Measurements from ENCODE around the gene VPS11.
"Not testable (repeated sequence)": the region's sequence is repeated elsewhere in the genome, so short reads cannot be mapped to it uniquely, and the experiment has no call there.

Gene VPS11

DNA sequence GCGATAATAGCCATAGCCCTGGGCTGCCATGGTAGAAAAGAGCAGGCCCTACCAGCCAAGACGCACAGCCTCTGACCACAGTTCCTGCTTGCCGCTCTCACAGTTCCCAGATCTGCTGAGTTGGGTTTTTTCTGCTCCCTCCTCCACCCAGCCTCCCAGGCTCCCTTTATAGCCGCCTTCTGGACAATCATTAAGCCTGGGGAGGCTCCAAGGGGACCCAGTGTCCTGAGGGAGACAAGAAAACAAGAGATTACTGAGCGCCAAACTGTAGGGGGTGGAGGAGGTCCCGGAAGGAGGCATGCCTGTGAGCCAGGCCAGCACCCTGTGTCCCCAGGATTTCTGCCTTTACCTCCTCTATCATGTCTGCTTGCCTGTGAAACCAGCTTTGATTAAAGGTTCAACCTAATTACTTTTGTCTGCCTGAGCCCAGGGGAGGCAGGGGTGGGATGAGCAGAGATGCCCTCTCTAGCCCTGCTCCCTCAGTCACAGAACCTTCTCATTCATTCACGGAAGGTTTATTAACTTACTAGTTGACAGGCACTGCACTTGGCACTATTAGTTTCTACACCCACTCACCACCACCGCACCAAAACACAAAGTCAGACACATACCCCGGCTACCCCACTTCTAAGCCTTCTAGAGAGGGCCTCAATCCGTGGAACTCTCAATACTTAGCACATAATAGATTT lies 38.1 kb upstream of the VPS11 start:
- peak overlapping the region; percentile 88 for H3K27ac ChIP-seq

DNA sequence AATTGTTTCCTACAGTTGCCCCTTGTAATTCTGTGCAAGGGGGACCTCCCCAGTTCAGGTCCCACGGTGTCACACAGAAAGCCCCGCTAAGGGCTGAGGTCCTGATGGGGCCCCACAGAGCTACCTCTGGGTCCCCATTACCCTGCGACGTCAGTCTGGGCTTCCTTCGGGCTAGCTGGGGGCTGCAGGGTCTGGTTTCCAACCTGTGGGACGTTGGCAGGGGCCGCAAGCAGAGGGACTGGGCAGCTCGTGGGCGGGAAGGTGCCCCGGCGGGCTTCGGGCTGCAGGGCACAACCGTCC lies 37.6 kb upstream of the VPS11 start:
- H3K27ac ChIP-seq: peak overlapping the region; percentile 88

More for the DNA sequence above, 38.1 kb upstream of the VPS11 start:
- TF ChIP-seq, protein P1, sequence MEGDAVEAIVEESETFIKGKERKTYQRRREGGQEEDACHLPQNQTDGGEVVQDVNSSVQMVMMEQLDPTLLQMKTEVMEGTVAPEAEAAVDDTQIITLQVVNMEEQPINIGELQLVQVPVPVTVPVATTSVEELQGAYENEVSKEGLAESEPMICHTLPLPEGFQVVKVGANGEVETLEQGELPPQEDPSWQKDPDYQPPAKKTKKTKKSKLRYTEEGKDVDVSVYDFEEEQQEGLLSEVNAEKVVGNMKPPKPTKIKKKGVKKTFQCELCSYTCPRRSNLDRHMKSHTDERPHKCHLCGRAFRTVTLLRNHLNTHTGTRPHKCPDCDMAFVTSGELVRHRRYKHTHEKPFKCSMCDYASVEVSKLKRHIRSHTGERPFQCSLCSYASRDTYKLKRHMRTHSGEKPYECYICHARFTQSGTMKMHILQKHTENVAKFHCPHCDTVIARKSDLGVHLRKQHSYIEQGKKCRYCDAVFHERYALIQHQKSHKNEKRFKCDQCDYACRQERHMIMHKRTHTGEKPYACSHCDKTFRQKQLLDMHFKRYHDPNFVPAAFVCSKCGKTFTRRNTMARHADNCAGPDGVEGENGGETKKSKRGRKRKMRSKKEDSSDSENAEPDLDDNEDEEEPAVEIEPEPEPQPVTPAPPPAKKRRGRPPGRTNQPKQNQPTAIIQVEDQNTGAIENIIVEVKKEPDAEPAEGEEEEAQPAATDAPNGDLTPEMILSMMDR (conservative IDR thresholded peaks at IDR 0.05): no peak

DNA sequence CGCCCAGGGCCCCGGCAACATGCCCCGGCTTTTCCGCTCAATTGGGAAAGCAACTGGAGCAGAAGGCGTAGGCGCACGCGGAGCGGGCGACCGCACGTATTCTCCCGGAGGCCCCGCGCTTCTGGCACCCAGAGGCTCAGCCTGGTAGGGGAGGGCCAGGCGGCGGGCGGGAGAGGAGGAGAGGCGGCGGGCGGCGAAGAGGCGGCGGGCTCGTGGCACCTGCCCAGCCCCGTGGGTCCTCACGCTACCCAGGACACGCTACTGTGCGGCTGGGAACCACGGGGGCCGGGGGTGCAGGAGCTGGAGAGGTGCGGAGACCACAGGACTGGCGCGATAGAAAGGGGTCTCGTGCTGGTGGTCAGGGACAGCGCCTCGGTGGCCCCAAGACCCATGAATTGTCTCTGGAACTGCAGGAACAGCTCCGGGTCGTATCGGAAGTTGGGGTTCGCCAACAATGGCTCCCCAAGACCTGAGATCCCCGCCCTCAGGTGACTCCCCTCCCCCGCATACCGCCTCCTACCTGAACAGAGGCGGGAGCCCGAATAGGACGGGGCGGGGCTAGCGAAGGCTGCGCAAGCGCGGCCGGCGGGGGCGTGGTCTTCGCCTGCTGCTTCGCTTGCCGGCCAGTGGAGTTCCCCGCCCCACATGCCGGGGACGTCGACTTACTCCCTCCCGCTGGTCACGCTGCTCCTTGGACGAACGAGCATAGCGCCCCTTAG lies 37.1 kb upstream of the VPS11 start, which contains the start of gene SLC37A4:
TSS of gene SLC37A4 (minus strand) at position 549 of the 719 bp plus-strand sequence.
- TF ChIP-seq, protein P1 (conservative IDR thresholded peaks at IDR 0.05): no peak; the same call in 1 of the 2 replicates
- peak within 1 kb of the TSS; percentile 88 for H3K27ac ChIP-seq

More for the DNA sequence above, 37.6 kb upstream of the VPS11 start:
- TF ChIP-seq, protein P1 (conservative IDR thresholded peaks at IDR 0.05): no peak

DNA sequence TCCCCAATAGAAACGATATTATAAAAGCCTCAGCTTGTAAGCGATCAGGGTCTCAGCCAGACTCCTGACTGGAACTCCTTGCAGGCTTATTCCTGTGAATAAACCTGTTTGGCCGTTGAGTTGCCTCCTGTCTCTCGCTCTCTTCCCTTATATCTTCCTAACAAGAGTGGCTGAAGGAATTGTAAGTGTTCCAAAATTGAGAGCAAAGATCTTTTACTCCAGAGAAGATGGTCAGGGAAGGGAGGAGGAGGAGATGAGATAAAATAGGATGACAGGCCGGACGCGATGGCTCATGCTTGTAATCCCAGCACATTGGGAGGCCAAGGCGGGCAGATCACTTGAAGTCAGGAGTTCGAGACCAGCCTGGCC lies 35.7 kb upstream of the VPS11 start:
- TF ChIP-seq, protein P1 (conservative IDR thresholded peaks at IDR 0.05): no peak

DNA sequence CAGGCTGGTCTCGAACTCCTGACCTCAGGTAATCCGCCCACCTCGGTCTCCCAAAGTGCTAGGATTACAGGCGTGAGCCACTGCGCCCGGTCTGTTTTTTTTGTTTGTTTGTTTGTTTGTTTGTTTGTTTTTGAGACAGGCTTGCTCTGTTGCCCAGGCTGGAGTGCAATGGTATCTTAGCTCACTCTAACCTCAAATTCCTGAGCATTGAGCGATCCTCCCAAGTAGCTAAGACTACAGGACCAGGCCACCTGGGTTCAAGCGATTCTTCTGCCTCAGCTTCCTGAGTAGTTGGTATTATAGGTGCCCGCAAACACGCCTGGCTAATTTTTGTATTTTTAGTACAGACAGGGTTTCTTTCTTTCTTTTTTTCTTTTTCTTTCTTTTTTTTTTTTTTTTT lies 34.2 kb upstream of the VPS11 start:
- not testable (repeated sequence) for H3K27ac ChIP-seq

More for the DNA sequence above, 35.7 kb upstream of the VPS11 start:
- no peak overlapping the region for H3K27ac ChIP-seq

DNA sequence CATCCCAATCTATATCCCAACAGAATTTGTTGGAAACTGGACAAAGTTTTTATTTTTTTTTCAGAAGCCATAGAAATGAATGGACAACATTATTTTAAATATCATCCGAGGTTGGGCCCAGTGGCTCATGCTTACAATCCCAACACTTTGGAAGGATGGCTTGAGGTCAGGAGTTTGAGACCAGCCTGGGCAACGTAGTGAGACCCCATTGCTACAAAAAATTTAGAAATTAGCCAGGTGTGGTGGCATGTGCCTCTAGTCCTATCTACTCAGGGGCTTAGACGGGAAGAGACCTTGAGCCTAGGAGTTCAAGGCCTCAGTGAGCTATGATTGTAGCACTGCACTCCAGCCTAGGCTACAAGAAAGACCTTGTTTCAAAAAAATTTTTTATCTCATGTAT lies 32.8 kb upstream of the VPS11 start:
- no peak overlapping the region for H3K27ac ChIP-seq
- TF ChIP-seq, protein P1 (conservative IDR thresholded peaks at IDR 0.05): no peak

DNA sequence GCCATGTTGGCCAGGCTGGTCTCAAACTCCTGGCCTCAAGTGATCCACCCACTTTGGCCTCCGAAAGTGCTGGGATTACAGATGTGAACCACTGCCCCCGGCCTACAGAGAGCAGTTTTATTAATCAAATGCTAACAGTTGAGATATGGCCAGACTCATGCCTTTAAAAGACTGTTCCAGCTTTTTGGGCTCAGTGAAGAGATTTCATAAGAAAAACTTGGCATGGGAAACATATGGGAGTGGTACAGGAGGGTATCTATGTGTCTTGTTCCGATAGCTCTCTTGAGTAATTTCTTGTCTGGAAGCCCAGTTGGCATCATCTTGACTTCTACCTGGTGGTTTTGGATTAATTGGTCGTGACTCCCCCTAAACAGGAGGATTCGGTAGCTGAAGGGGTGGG lies 28.7 kb upstream of the VPS11 start:
- H3K27ac ChIP-seq: no peak overlapping the region
- TF ChIP-seq, protein P1 (conservative IDR thresholded peaks at IDR 0.05): no peak

DNA sequence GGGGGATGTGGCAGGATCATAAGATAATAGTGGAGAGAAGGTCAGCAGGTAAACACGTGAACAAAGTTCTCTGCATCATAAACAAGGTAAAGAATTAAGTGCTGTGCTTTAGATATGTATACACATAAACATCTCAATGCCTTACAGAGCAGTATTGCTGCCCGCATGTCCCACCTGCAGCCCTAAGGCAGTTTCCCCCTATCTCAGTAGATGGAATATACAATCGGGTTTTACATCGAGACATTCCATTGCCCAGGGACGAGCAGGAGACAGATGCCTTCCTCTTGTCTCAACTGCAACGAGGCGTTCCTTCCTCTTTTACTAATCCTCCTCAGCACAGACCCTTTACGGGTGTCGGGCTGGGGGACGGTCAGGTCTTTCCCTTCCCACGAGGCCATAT lies 28.1 kb upstream of the VPS11 start:
- H3K27ac ChIP-seq: not testable (repeated sequence)
